Tibial nerve (tissue), 4 donors: ENCODE data around the gene QSOX1. TPM values are rescaled to one million over a fixed set of nuclear protein-coding genes. Genes with fewer than 3 reads are reported as not detected.

Source experiments
- DNase-seq, 2 donors: peaks; one replicate each; pipeline ENCODE4 v3.0.0-alpha.2; 2019; ENCODE audit warnings: low spot score in 2 of 2
- H3K27ac ChIP-seq, 4 donors: fragments of 200-600 bp; sonication (generic) in 3 of 4; one replicate each; pipeline ENCODE4 v1.5.1; 2017 to 2019; ENCODE audit warnings: mild to moderate bottlenecking in 1 of 4
- H3K27me3 ChIP-seq, 2 donors: fragments of 200-600 bp; sonication (generic) in 1 of 2; one replicate each; pipeline versions ENCODE4 v1.5.1 to v1.6.0; 2017 to 2019
- H3K36me3 ChIP-seq, 3 donors: fragments of 200-600 bp; sonication (generic); one replicate each; pipeline ENCODE4 v1.5.1; 2018 to 2019
- H3K4me1 ChIP-seq, 4 donors: fragments of 200-600 bp; sonication (generic) in 3 of 4; one replicate each; pipeline ENCODE4 v1.5.1; 2017 to 2019
- H3K4me3 ChIP-seq, 4 donors: fragments of 200-600 bp; sonication (generic) in 3 of 4; one replicate each; pipeline ENCODE4 v1.5.1; 2017 to 2019; ENCODE audit warnings: mild to moderate bottlenecking in 1 of 4, moderate library complexity in 1 of 4
- H3K9me3 ChIP-seq, 4 donors: fragments of 200-600 bp; sonication (generic) in 3 of 4; one replicate each; pipeline ENCODE4 v1.5.1; 2017 to 2019
- CTCF ChIP-seq, 5 experiments: fragments of 200-600 bp in 3 of 5; fragments of 450-650 bp in 2 of 5; sonication (generic) in 3 of 5; IDR thresholded peaks; one replicate each; pipeline ENCODE4 v1.5.1; 2016 to 2019; ENCODE audit warnings: antibody characterized with exemption in 5 of 5, mild to moderate bottlenecking in 3 of 5, moderate library complexity in 2 of 5
- EP300 ChIP-seq, 2 donors: sonication (generic); formaldehyde crosslinking; IDR thresholded peaks; one replicate each; pipeline ENCODE4 v1.6.1; 2017; ENCODE audit warnings: antibody characterized with exemption in 2 of 2, mild to moderate bottlenecking in 1 of 2
- POLR2A ChIP-seq, 2 donors: fragments of 450-650 bp; IDR thresholded peaks; one replicate each; pipeline ENCODE4 v1.6.1; 2017; ENCODE audit warnings: antibody characterized with exemption in 2 of 2, mild to moderate bottlenecking in 2 of 2, moderate library complexity in 2 of 2
- WGBS, 2 donors: methylation state at CpG; one replicate each; pipeline ENCODE4 v1.1.5; 2018; 5-methylcytosine and 5-hydroxymethylcytosine counted together
- total RNA-seq, 4 donors: library from RNA; depleted of rRNA; stranded (reverse); fragments of >200 nt; gene quantifications; one replicate each; pipeline ENCODE4 v1.1.0, GENCODE V29; 2016

Gene QSOX1
- total RNA-seq, 4 donors from 2014 or later: 41.0 to 55.5 (median 50.7) TPM

GRCh38 chr1:180177931-180178330, 23.3 kb downstream of the QSOX1 start:
- no peak overlapping the region for H3K27ac ChIP-seq
- H3K36me3 ChIP-seq: peaks cover 0 to 24% (median 4%) of the 10 kb centered on the region in 3 donors
- TF ChIP-seq POLR2A (IDR thresholded peaks at IDR 0.05): no peak
- TF ChIP-seq EP300 (IDR thresholded peaks at IDR 0.05): no peak
- TF ChIP-seq CTCF (IDR thresholded peaks at IDR 0.05): no peak
- DNase-seq: no peak
- peaks cover 0 to 8% (median 0%) of the 10 kb centered on the region in 4 donors for H3K4me1 ChIP-seq
- WGBS, 2 donors: 69 to 70% methylated on average over 4 of the region's 4 CpGs
- no peak overlapping the region for H3K4me3 ChIP-seq
- no peaks in the 10 kb centered on the region for H3K27me3 ChIP-seq
- no peaks in the 10 kb centered on the region for H3K9me3 ChIP-seq

- DNase-seq: peak; percentile 34 to 61
- H3K4me1 ChIP-seq: peaks cover 0 to 6% (median 0%) of the 10 kb centered on the region in 4 donors
- peaks cover 0 to 31% (median 4%) of the 10 kb centered on the region in 3 donors for H3K36me3 ChIP-seq
Observed at GRCh38 chr1:180178511-180179161, 24.0 kb downstream of the QSOX1 start.

GRCh38 chr1:180179162-180179957, 24.7 kb downstream of the QSOX1 start:
- H3K4me1 ChIP-seq: no peaks in the 10 kb centered on the region
- TF ChIP-seq CTCF (IDR thresholded peaks at IDR 0.05) (no peak), EP300 (IDR thresholded peaks at IDR 0.05) (no peak), POLR2A (IDR thresholded peaks at IDR 0.05) (no peak)
- H3K27me3 ChIP-seq: no peaks in the 10 kb centered on the region
- no peak overlapping the region for H3K27ac ChIP-seq
- WGBS, 2 donors: 89% methylated on average over 12 of the region's 12 CpGs
- H3K9me3 ChIP-seq: no peaks in the 10 kb centered on the region
- DNase-seq: no peak
- no peak overlapping the region for H3K4me3 ChIP-seq
- peaks cover 0 to 38% (median 4%) of the 10 kb centered on the region in 3 donors for H3K36me3 ChIP-seq

More at GRCh38 chr1:180178511-180179161, 24.0 kb downstream of the QSOX1 start:
- H3K9me3 ChIP-seq: no peaks in the 10 kb centered on the region
- H3K27ac ChIP-seq: no peak overlapping the region
- H3K4me3 ChIP-seq: no peak overlapping the region
- no peaks in the 10 kb centered on the region for H3K27me3 ChIP-seq
- TF ChIP-seq POLR2A (IDR thresholded peaks at IDR 0.05) (no peak), EP300 (IDR thresholded peaks at IDR 0.05) (no peak), CTCF (IDR thresholded peaks at IDR 0.05) (peak; percentile 83 to 98 (median 94))
- WGBS, 2 donors: 63 to 64% methylated on average over 12 of the region's 12 CpGs

- Histone ChIP-seq H3K27me3 (no peaks in the 10 kb centered on the region), H3K27ac (no peak overlapping the region), H3K36me3 (peaks cover 0 to 47% (median 4%) of the 10 kb centered on the region in 3 donors), H3K4me3 (no peak overlapping the region), H3K4me1 (no peaks in the 10 kb centered on the region), H3K9me3 (no peaks in the 10 kb centered on the region)
- DNase-seq: peak in 1 of 2 donors; percentile 26
- 64 to 73% methylated on average over 7 of the region's 7 CpGs for WGBS, 2 donors
- TF ChIP-seq EP300 (IDR thresholded peaks at IDR 0.05): no peak
- TF ChIP-seq POLR2A (IDR thresholded peaks at IDR 0.05): no peak
- TF ChIP-seq CTCF (IDR thresholded peaks at IDR 0.05): peak in 1 of 5 experiments; percentile 33
Observed at GRCh38 chr1:180181048-180181447, 26.4 kb downstream of the QSOX1 start.
